ENCODE measurements around the gene TGFB3. TPM values are rescaled to one million over a fixed set of nuclear protein-coding genes. Genes with fewer than 3 reads are reported as not detected.
"Not testable (repeated sequence)": the region's sequence is repeated elsewhere in the genome, so short reads cannot be mapped to it uniquely, and the experiment has no call there.

Gene TGFB3
- total RNA-seq, 2 donors from 2014 or later, result 6.1 to 6.8 TPM

GRCh38 chr14:75926431-75927115 lies 55.2 kb downstream of the TGFB3 start:
- DNase-seq, result no peak
- Mint-ChIP-seq H3K9me3 (peaks cover 15% of the 10 kb centered on the region), H3K27me3 (ENCODE audit: insufficient read depth) (no peaks in the 10 kb centered on the region), H3K36me3 (ENCODE audit: low read depth) (peaks cover 13% of the 10 kb centered on the region), H3K4me3 (no peak overlapping the region), H3K27ac (no peak overlapping the region), H3K4me1 (peaks cover 20% of the 10 kb centered on the region)
- peak; percentile 48 for TF ChIP-seq CTCF (conservative IDR thresholded peaks at IDR 0.05)
- WGBS, 2 experiments (ENCODE audit: insufficient coverage in 1 of 2, insufficient read length in 1 of 2), result 99 to 100% methylated on average over 2 to 3 of the region's 4 CpGs
- H3K9me3 ChIP-seq (ENCODE audit: control insufficient read depth, low read length), result no peaks in the 10 kb centered on the region
- no peaks in the 10 kb centered on the region for H3K36me3 ChIP-seq (ENCODE audit: control insufficient read depth, insufficient read depth, low read length)
- no peaks in the 10 kb centered on the region for H3K27me3 ChIP-seq (ENCODE audit: control insufficient read depth, insufficient read depth, low read length, poor library complexity, severe bottlenecking)
- no peaks in the 10 kb centered on the region for H3K4me1 ChIP-seq (ENCODE audit: control insufficient read depth, insufficient read depth, low read length)
- H3K9ac ChIP-seq (ENCODE audit: extremely low read depth, low read length, poor library complexity, severe bottlenecking), result no peak overlapping the region
- H3K27ac ChIP-seq (ENCODE audit: low read depth, low read length), result no peak overlapping the region
- H3K4me3 ChIP-seq (ENCODE audit: low read length), result no peak overlapping the region

DNA sequence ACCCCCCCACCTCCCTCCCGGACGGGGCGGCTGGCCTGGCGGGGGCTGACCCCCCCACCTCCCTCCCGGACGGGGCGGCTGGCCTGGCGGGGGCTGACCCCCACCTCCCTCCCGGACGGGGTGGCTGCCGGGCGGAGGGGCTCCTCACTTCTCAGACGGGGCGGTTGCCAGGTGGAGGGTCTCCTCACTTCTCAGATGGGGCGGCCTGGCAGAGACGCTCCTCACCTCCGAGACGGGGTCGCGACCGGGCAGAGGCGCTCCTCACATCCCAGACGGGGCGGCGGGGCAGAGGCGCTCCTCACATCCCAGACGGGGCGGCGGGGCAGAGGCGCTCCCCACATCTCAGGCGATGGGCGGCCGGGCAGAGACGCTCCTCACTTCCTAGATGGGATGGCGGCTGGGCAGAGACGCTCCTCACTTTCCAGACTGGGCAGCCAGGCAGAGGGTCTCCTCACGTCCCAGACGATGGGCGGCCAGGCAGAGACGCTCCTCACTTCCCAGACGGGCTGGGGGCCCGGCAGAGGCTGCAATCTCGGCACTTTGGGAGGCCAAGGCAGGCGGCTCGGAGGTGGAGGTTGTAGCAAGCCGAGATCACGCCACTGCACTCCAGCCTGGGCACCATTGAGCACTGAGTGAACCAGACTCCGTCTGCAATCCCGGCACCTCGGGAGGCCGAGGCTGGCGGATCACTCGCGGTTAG lies 56.5 kb downstream of the TGFB3 start:
- not testable (repeated sequence) for H3K9ac ChIP-seq (ENCODE audit: extremely low read depth, low read length, poor library complexity, severe bottlenecking); H3K27me3 Mint-ChIP-seq (ENCODE audit: insufficient read depth); H3K9me3 ChIP-seq (ENCODE audit: control insufficient read depth, low read length); H3K36me3 ChIP-seq (ENCODE audit: control insufficient read depth, insufficient read depth, low read length); H3K4me3 ChIP-seq (ENCODE audit: low read length); H3K4me3 Mint-ChIP-seq; DNase-seq; H3K4me1 ChIP-seq (ENCODE audit: control insufficient read depth, insufficient read depth, low read length); H3K27ac Mint-ChIP-seq; H3K27ac ChIP-seq (ENCODE audit: low read depth, low read length); H3K27me3 ChIP-seq (ENCODE audit: control insufficient read depth, insufficient read depth, low read length, poor library complexity, severe bottlenecking)
- WGBS, 2 experiments (ENCODE audit: insufficient coverage in 1 of 2, insufficient read length in 1 of 2), result 97 to 98% methylated on average over 12 to 48 of the region's 54 CpGs
- peaks cover 25% of the 10 kb centered on the region for H3K36me3 Mint-ChIP-seq (ENCODE audit: low read depth)
- H3K9me3 Mint-ChIP-seq, result peaks cover 23% of the 10 kb centered on the region
- peaks cover 20% of the 10 kb centered on the region for H3K4me1 Mint-ChIP-seq

DNA sequence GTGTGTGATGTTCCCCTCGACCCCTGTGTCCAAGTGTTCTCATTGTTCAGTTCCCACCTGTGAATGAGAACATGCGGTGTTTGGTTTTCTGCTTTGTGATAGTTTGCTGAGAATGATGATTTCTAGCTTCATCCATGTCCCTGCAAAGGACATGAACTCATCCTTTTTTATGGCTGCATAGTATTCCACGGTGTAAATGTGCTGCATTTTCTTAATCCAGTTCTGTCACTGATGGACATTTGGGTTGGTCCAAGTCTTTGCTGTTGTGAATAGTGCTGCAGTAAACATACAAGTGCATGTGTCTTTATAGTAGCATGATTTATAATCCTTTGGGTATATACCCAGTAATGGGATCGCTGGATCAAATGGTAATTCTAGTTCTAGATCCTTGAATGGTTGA lies 61.4 kb downstream of the TGFB3 start:
- not testable (repeated sequence) for H3K27ac Mint-ChIP-seq; H3K4me3 ChIP-seq (ENCODE audit: low read length); H3K36me3 ChIP-seq (ENCODE audit: control insufficient read depth, insufficient read depth, low read length); H3K27me3 Mint-ChIP-seq (ENCODE audit: insufficient read depth); H3K27ac ChIP-seq (ENCODE audit: low read depth, low read length); H3K27me3 ChIP-seq (ENCODE audit: control insufficient read depth, insufficient read depth, low read length, poor library complexity, severe bottlenecking); H3K9me3 ChIP-seq (ENCODE audit: control insufficient read depth, low read length); H3K9ac ChIP-seq (ENCODE audit: extremely low read depth, low read length, poor library complexity, severe bottlenecking); H3K4me1 ChIP-seq (ENCODE audit: control insufficient read depth, insufficient read depth, low read length); DNase-seq; H3K4me3 Mint-ChIP-seq
- Mint-ChIP-seq H3K4me1 (peaks cover 34% of the 10 kb centered on the region), H3K9me3 (peaks cover 21% of the 10 kb centered on the region), H3K36me3 (ENCODE audit: low read depth) (peaks cover 20% of the 10 kb centered on the region)
- WGBS, 2 experiments (ENCODE audit: insufficient coverage in 1 of 2, insufficient read length in 1 of 2), result 93 to 96% methylated on average over 4 of the region's 4 CpGs

GRCh38 chr14:75917946-75918335 lies 63.9 kb downstream of the TGFB3 start:
- H3K9me3 ChIP-seq (ENCODE audit: control insufficient read depth, low read length), result peaks cover 8% of the 10 kb centered on the region
- Mint-ChIP-seq H3K36me3 (ENCODE audit: low read depth) (peaks cover 19% of the 10 kb centered on the region), H3K4me3 (no peak overlapping the region), H3K4me1 (peaks cover 24% of the 10 kb centered on the region), H3K27me3 (ENCODE audit: insufficient read depth) (no peaks in the 10 kb centered on the region), H3K27ac (no peak overlapping the region), H3K9me3 (peaks cover 14% of the 10 kb centered on the region)
- no peaks in the 10 kb centered on the region for H3K27me3 ChIP-seq (ENCODE audit: control insufficient read depth, insufficient read depth, low read length, poor library complexity, severe bottlenecking)
- no peak for DNase-seq
- 63 to 92% methylated on average over 1 of the region's 1 CpG for WGBS, 2 experiments (ENCODE audit: insufficient coverage in 1 of 2, insufficient read length in 1 of 2)
- no peak overlapping the region for H3K9ac ChIP-seq (ENCODE audit: extremely low read depth, low read length, poor library complexity, severe bottlenecking)
- peaks cover 8% of the 10 kb centered on the region for H3K4me1 ChIP-seq (ENCODE audit: control insufficient read depth, insufficient read depth, low read length)
- H3K27ac ChIP-seq (ENCODE audit: low read depth, low read length), result no peak overlapping the region
- H3K36me3 ChIP-seq (ENCODE audit: control insufficient read depth, insufficient read depth, low read length), result no peaks in the 10 kb centered on the region
- no peak overlapping the region for H3K4me3 ChIP-seq (ENCODE audit: low read length)
- TF ChIP-seq CTCF (conservative IDR thresholded peaks at IDR 0.05), result no peak

All from endodermal cell (in vitro differentiated cells).